Measurements from ENCODE around the gene CA11.

- peak in 2 of 3 donors; percentile 23 to 26 for TF ChIP-seq POLR2A (IDR thresholded peaks at IDR 0.05)
- TF ChIP-seq CTCF (IDR thresholded peaks at IDR 0.05) = no peak
These were observed 10.6 kb downstream of the CA11 start for GRCh38 chr19:48635263-48635965.
